Stomach (tissue), 9 donors: ENCODE data around the gene MS4A18. TPM values are rescaled to one million over a fixed set of nuclear protein-coding genes. Genes with fewer than 3 reads are reported as not detected.
A peak's percentile ranks its signal among the peaks of the same experiment; 100 is the strongest.

Source experiments
- DNase-seq, 2 donors: peaks; one replicate each; pipeline versions ENCODE4 v3.0.0 to v3.0.0-alpha.2; 2013 to 2019
- H3K27ac ChIP-seq, 5 donors: fragments of 200-600 bp in 4 of 5; sonication (generic) in 4 of 5; one replicate each; pipeline ENCODE4 v1.5.1; 2013 to 2019; ENCODE audit warnings: mild to moderate bottlenecking in 1 of 5, moderate library complexity in 1 of 5
- H3K27me3 ChIP-seq, 3 donors: fragments of 200-600 bp; sonication (generic); one replicate each; pipeline ENCODE4 v1.5.1; 2017 to 2019; ENCODE audit warnings: mixed run types in 1 of 3
- H3K36me3 ChIP-seq, 4 donors: fragments of 200-600 bp; sonication (generic); 1 replicate in 3 of 4; 2 replicates in 1 of 4; pipeline ENCODE4 v1.5.1; 2016 to 2019
- H3K4me1 ChIP-seq, 4 donors: fragments of 200-600 bp; sonication (generic); one replicate each; pipeline ENCODE4 v1.5.1; 2016 to 2019
- H3K4me3 ChIP-seq, 4 donors: fragments of 200-600 bp; sonication (generic) in 3 of 4; one replicate each; pipeline ENCODE4 v1.5.1; 2016 to 2019; ENCODE audit warnings: mild to moderate bottlenecking in 1 of 4
- H3K9me3 ChIP-seq, 4 donors: fragments of 200-600 bp; sonication (generic); one replicate each; pipeline ENCODE4 v1.5.1; 2016 to 2019
- CTCF ChIP-seq, 7 experiments: fragments of 450-650 bp in 4 of 7; fragments of 200-600 bp in 3 of 7; sonication (generic) in 3 of 7; IDR thresholded peaks; one replicate each; pipeline ENCODE4 v1.5.1; 2016 to 2019; ENCODE audit warnings: antibody characterized with exemption in 7 of 7, control low read depth in 2 of 7, mild to moderate bottlenecking in 1 of 7
- EP300 ChIP-seq: sonication (generic); formaldehyde crosslinking; IDR thresholded peaks from one replicate; pipeline ENCODE4 v1.6.1; 2017; ENCODE audit warnings: antibody characterized with exemption
- POLR2A ChIP-seq, 4 donors: fragments of 450-650 bp; IDR thresholded peaks; one replicate each; pipeline ENCODE4 v1.6.1; 2016; ENCODE audit warnings: antibody characterized with exemption in 4 of 4, control low read depth in 2 of 4, mild to moderate bottlenecking in 1 of 4, moderate library complexity in 1 of 4
- POLR2AphosphoS5 ChIP-seq, 3 donors: sonication (generic); formaldehyde crosslinking; IDR thresholded peaks; one replicate each; pipeline ENCODE4 v1.6.1; 2016; ENCODE audit warnings: antibody characterized with exemption in 3 of 3
- WGBS, 5 donors: extraction: QIAGEN DNeasy Blood & Tissue Kit in 3 of 5; methylation state at CpG; one replicate each; pipeline versions ENCODE4 v1.1.5 to v1.1.7; 2013 to 2018; 5-methylcytosine and 5-hydroxymethylcytosine counted together
- intact Hi-C: fragments of 100-400 bp; cut with DNase I; formaldehyde crosslinking; loops from one replicate; pipeline ENCODE4 v1.15.1; 2023; ENCODE audit warnings: low total_unique reads
- polyA plus RNA-seq, 3 donors: library from polyadenylated mRNA; stranded (reverse); fragments of 200-250 nt; gene quantifications; one replicate each; pipeline ENCODE4 v1.2.3, GENCODE V29; 2013
- total RNA-seq, 5 donors: library from RNA; depleted of rRNA; stranded (reverse); fragments of >200 nt; gene quantifications; one replicate each; pipeline versions ENCODE4 v1.1.0 to v1.2.3, GENCODE V29; 2014 to 2016
- donor health status: healthy with polysubstance abuse.
- donor health status: Bipolar disorder and iron deficiency.
- donor health status: healthy.

The MS4A18 gene
- total and polyA plus RNA-seq, 8 donors: 0.19 TPM; not detected in 7

- Histone ChIP-seq H3K27ac (no peak overlapping the region), H3K27me3 (no peaks in the 10 kb centered on the region), H3K4me3 (no peak overlapping the region), H3K4me1 (no peaks in the 10 kb centered on the region), H3K9me3 (peaks cover 0 to 7% (median 0%) of the 10 kb centered on the region in 4 donors), H3K36me3 (no peaks in the 10 kb centered on the region)
- intact Hi-C loops: no loop called here
- no peak for TF ChIP-seq CTCF (IDR thresholded peaks at IDR 0.05)
- TF ChIP-seq POLR2AphosphoS5 (IDR thresholded peaks at IDR 0.05): no peak
- TF ChIP-seq EP300: no peak
- TF ChIP-seq POLR2A (IDR thresholded peaks at IDR 0.05): no peak
- no peak for DNase-seq
These were observed 16.1 kb downstream of the MS4A18 start for GRCh38 chr11:60740573-60740972.

GRCh38 chr11:60741421-60741820 is 16.9 kb downstream of the MS4A18 start:
- H3K4me1 ChIP-seq: no peaks in the 10 kb centered on the region
- no peaks in the 10 kb centered on the region for H3K36me3 ChIP-seq
- TF ChIP-seq POLR2A (IDR thresholded peaks at IDR 0.05) (no peak), EP300 (no peak), POLR2AphosphoS5 (IDR thresholded peaks at IDR 0.05) (no peak), CTCF (IDR thresholded peaks at IDR 0.05) (no peak)
- 79 to 89% (median 83%) methylated on average over 3 of the region's 3 CpGs for WGBS, 5 donors
- no peak overlapping the region for H3K4me3 ChIP-seq
- no peak overlapping the region for H3K27ac ChIP-seq
- peaks cover 0 to 7% (median 0%) of the 10 kb centered on the region in 4 donors for H3K9me3 ChIP-seq
- no peak for DNase-seq
- H3K27me3 ChIP-seq: no peaks in the 10 kb centered on the region
- intact Hi-C loops: no loop called here

- Histone ChIP-seq H3K9me3 (peaks cover 0 to 7% (median 0%) of the 10 kb centered on the region in 4 donors), H3K36me3 (no peaks in the 10 kb centered on the region), H3K4me3 (no peak overlapping the region), H3K4me1 (no peaks in the 10 kb centered on the region), H3K27me3 (no peaks in the 10 kb centered on the region), H3K27ac (no peak overlapping the region)
- WGBS, 5 donors: 47 to 74% (median 65%) methylated on average over 1 of the region's 1 CpG
- intact Hi-C loops: no loop called here
- TF ChIP-seq POLR2AphosphoS5 (IDR thresholded peaks at IDR 0.05) (no peak), EP300 (no peak), POLR2A (IDR thresholded peaks at IDR 0.05) (no peak), CTCF (IDR thresholded peaks at IDR 0.05) (no peak)
- DNase-seq: peak in 1 of 2 donors; percentile 35
These were observed 18.5 kb downstream of the MS4A18 start for GRCh38 chr11:60743058-60743457.

- DNase-seq: no peak
- H3K27ac ChIP-seq: no peak overlapping the region
- intact Hi-C loops: no loop called here
- 52 to 91% (median 76%) methylated on average over 5 of the region's 5 CpGs for WGBS, 5 donors
- no peaks in the 10 kb centered on the region for H3K36me3 ChIP-seq
- TF ChIP-seq POLR2A (IDR thresholded peaks at IDR 0.05): no peak
- no peak for TF ChIP-seq EP300
- TF ChIP-seq CTCF (IDR thresholded peaks at IDR 0.05): no peak
- TF ChIP-seq POLR2AphosphoS5 (IDR thresholded peaks at IDR 0.05): no peak
- H3K9me3 ChIP-seq: peaks cover 0 to 7% (median 0%) of the 10 kb centered on the region in 4 donors
- no peaks in the 10 kb centered on the region for H3K4me1 ChIP-seq
- H3K4me3 ChIP-seq: no peak overlapping the region
- peaks cover 0 to under 1% (median 0%) of the 10 kb centered on the region in 3 donors for H3K27me3 ChIP-seq
These were observed 19.6 kb downstream of the MS4A18 start for GRCh38 chr11:60744114-60744513.
